Measurements from ENCODE around the gene ZDHHC12.

- no peak for TF ChIP-seq CTCF (IDR thresholded peaks at IDR 0.05)
- TF ChIP-seq POLR2A (IDR thresholded peaks at IDR 0.05): no peak
These were observed 1.3 kb downstream of the ZDHHC12 start for GRCh38 chr9:128722380-128723351.

Measured in ovary (tissue), 3 donors.